ENCODE results near the gene ZNF768.
"Not testable (repeated sequence)": the region's sequence is repeated elsewhere in the genome, so short reads cannot be mapped to it uniquely, and the experiment has no call there.

ZNF768 gene

GRCh38 chr16:30478766-30479478 lies 47.4 kb downstream of the ZNF768 start:
- Histone ChIP-seq H3K79me2 (ENCODE audit: insufficient read depth, low read depth) (no peaks in the 10 kb centered on the region), H3K27ac (no peak overlapping the region), H2AFZ (ENCODE audit: low read depth) (no peak overlapping the region), H3K4me3 (IDR thresholded peaks at IDR 0.05; ENCODE audit: insufficient read depth, low read depth, low read length) (no peak overlapping the region), H3K27me3 (ENCODE audit: insufficient read depth, low read depth) (no peaks in the 10 kb centered on the region), H3K4me1 (ENCODE audit: low read depth, poor library complexity, severe bottlenecking) (no peaks in the 10 kb centered on the region), H3K9ac (no peak overlapping the region), H3K4me2 (no peak overlapping the region), H3K36me3 (ENCODE audit: insufficient read depth) (no peaks in the 10 kb centered on the region), H4K20me1 (ENCODE audit: insufficient read depth) (no peaks in the 10 kb centered on the region)
- no peak for TF ChIP-seq CTCF (conservative IDR thresholded peaks at IDR 0.05; ENCODE audit: low read depth, low read length)

DNA sequence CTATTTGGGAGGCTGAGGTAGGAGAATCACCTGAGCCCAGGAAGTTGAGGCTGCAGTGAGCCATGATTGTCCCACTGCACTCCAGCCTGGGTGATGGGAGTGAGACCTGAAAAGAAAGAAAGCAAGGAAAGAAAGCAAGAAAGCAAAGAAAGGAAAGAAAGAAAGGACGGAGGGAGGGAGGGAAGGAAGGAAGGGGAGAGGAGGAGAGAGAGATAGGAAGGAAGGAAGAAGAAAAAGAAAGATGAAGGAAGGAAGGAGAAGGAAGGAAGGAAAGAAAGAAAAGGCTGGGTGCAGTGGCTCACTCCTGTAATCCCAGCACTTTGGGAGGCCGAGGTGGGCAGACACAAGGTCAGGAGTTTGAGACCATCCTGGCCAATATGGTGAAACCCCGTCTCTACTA lies 48.6 kb downstream of the ZNF768 start:
- H3K27me3 ChIP-seq (ENCODE audit: insufficient read depth, low read depth); H3K4me2 ChIP-seq; H3K36me3 ChIP-seq (ENCODE audit: insufficient read depth); H3K79me2 ChIP-seq (ENCODE audit: insufficient read depth, low read depth); H4K20me1 ChIP-seq (ENCODE audit: insufficient read depth); H3K27ac ChIP-seq; H3K4me3 ChIP-seq (IDR thresholded peaks at IDR 0.05; ENCODE audit: insufficient read depth, low read depth, low read length); H2AFZ ChIP-seq (ENCODE audit: low read depth); H3K9ac ChIP-seq; H3K4me1 ChIP-seq (ENCODE audit: low read depth, poor library complexity, severe bottlenecking): not testable (repeated sequence)

- Histone ChIP-seq H3K27ac (no peak overlapping the region), H2AFZ (ENCODE audit: low read depth) (no peak overlapping the region), H3K27me3 (ENCODE audit: insufficient read depth, low read depth) (no peaks in the 10 kb centered on the region), H3K36me3 (ENCODE audit: insufficient read depth) (no peaks in the 10 kb centered on the region), H3K4me1 (ENCODE audit: low read depth, poor library complexity, severe bottlenecking) (peaks cover 15% of the 10 kb centered on the region), H4K20me1 (ENCODE audit: insufficient read depth) (no peaks in the 10 kb centered on the region), H3K4me2 (no peak overlapping the region), H3K9ac (no peak overlapping the region), H3K79me2 (ENCODE audit: insufficient read depth, low read depth) (no peaks in the 10 kb centered on the region), H3K4me3 (IDR thresholded peaks at IDR 0.05; ENCODE audit: insufficient read depth, low read depth, low read length) (no peak overlapping the region)
- TF ChIP-seq CTCF (conservative IDR thresholded peaks at IDR 0.05; ENCODE audit: low read depth, low read length), result no peak
Observed at GRCh38 chr16:30476991-30477390, 49.4 kb downstream of the ZNF768 start.

DNA sequence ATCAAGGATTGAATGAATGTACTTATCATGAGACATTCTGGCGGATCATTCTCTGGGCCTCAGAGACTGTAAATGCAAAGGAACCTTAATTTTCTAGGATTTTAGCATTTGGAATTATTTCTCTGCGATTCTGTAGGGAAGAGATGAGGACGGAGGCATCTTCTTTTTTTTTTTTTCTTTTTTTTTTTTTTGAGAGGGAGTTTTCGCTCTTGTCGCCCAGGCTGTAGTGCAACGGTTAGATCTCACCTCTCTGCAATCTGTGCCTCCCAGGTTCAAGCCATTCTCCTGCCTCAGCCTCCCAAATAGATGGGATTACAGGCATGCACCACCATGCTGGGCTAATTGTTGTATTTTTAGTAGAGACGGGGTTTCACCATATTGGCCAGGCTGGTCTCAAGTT lies 51.7 kb downstream of the ZNF768 start:
- H3K36me3 ChIP-seq (ENCODE audit: insufficient read depth), result no peaks in the 10 kb centered on the region
- no peak overlapping the region for H2AFZ ChIP-seq (ENCODE audit: low read depth)
- no peaks in the 10 kb centered on the region for H4K20me1 ChIP-seq (ENCODE audit: insufficient read depth)
- H3K27ac ChIP-seq, result no peak overlapping the region
- no peak for TF ChIP-seq CTCF (conservative IDR thresholded peaks at IDR 0.05; ENCODE audit: low read depth, low read length)
- peaks cover 33% of the 10 kb centered on the region for H3K4me1 ChIP-seq (ENCODE audit: low read depth, poor library complexity, severe bottlenecking)
- no peak overlapping the region for H3K9ac ChIP-seq
- H3K27me3 ChIP-seq (ENCODE audit: insufficient read depth, low read depth), result no peaks in the 10 kb centered on the region
- no peak overlapping the region for H3K4me3 ChIP-seq (IDR thresholded peaks at IDR 0.05; ENCODE audit: insufficient read depth, low read depth, low read length)
- H3K4me2 ChIP-seq, result no peak overlapping the region
- H3K79me2 ChIP-seq (ENCODE audit: insufficient read depth, low read depth), result no peaks in the 10 kb centered on the region

DNA sequence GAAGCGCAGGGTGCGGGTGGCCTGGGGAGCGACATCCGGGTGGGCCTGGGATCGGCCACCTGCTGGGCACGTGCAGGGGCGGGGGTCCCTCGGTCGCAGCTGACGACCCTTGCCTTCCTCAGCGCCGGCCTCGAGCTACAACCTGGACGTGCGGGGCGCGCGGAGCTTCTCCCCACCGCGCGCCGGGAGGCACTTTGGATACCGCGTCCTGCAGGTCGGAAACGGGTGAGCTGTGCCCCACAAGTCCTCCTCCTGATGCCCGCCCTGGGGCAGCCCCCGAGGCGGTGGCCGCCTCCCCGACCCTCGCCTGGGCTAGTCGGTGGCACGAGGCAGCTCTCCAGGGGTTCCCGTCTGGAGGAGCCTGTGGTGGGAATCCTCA lies 52.3 kb downstream of the ZNF768 start:
- no peak overlapping the region for H3K27ac ChIP-seq
- no peaks in the 10 kb centered on the region for H3K27me3 ChIP-seq (ENCODE audit: insufficient read depth, low read depth)
- H3K4me2 ChIP-seq, result no peak overlapping the region
- no peaks in the 10 kb centered on the region for H4K20me1 ChIP-seq (ENCODE audit: insufficient read depth)
- H3K36me3 ChIP-seq (ENCODE audit: insufficient read depth), result no peaks in the 10 kb centered on the region
- no peak overlapping the region for H2AFZ ChIP-seq (ENCODE audit: low read depth)
- H3K9ac ChIP-seq, result no peak overlapping the region
- no peak overlapping the region for H3K4me3 ChIP-seq (IDR thresholded peaks at IDR 0.05; ENCODE audit: insufficient read depth, low read depth, low read length)
- no peaks in the 10 kb centered on the region for H3K79me2 ChIP-seq (ENCODE audit: insufficient read depth, low read depth)
- H3K4me1 ChIP-seq (ENCODE audit: low read depth, poor library complexity, severe bottlenecking), result peaks cover 40% of the 10 kb centered on the region
- no peak for TF ChIP-seq CTCF (conservative IDR thresholded peaks at IDR 0.05; ENCODE audit: low read depth, low read length)

All from KMS-11 (cell line).